Endothelial cell of umbilical vein (primary cell): ENCODE measurements around the gene UCHL1.

Experiments used
- CTCF ChIP-seq, 2 donors: IDR thresholded peaks; 1 replicate in 1 of 2; 2 replicates in 1 of 2; pipeline ENCODE4 v1.5.1; 2011; ENCODE audit warnings: low read length in 2 of 2, mild to moderate bottlenecking in 2 of 2, moderate library complexity in 2 of 2, control low read depth in 1 of 2, inconsistent platforms in 1 of 2, low read depth in 1 of 2; ENCODE audit not compliant: insufficient read depth in 1 of 2; ENCODE audit errors: extremely low read depth in 1 of 2
- EZH2 ChIP-seq: IDR thresholded peaks from 2 replicates; pipeline ENCODE4 v1.6.1; 2012; ENCODE audit warnings: borderline replicate concordance, low read depth, mild to moderate bottlenecking, moderate library complexity, low read length, inconsistent platforms; ENCODE audit not compliant: severe bottlenecking
- FOS ChIP-seq: IDR thresholded peaks from 2 replicates; pipeline ENCODE4 v1.6.1; 2011; ENCODE audit warnings: mild to moderate bottlenecking, low read length, moderate library complexity, borderline replicate concordance; ENCODE audit not compliant: insufficient read depth
- GATA2 ChIP-seq: IDR thresholded peaks from 2 replicates; pipeline ENCODE4 v1.7.0; 2011; ENCODE audit warnings: low read depth, mild to moderate bottlenecking, moderate library complexity, mixed read lengths, low read length; ENCODE audit not compliant: insufficient read length, insufficient read depth
- JUN ChIP-seq: IDR thresholded peaks from 2 replicates; pipeline ENCODE4 v1.6.1; 2011; ENCODE audit warnings: borderline replicate concordance, low read depth; ENCODE audit not compliant: insufficient read length, insufficient read depth
- POLR2A ChIP-seq: IDR thresholded peaks from 2 replicates; pipeline ENCODE4 v1.6.1; 2012; ENCODE audit warnings: low read depth, mild to moderate bottlenecking, control low read depth, low read length
- POLR2AphosphoS5 ChIP-seq: IDR thresholded peaks from 2 replicates; pipeline ENCODE4 v1.6.1; 2012; ENCODE audit warnings: low read depth, mild to moderate bottlenecking, control low read depth, low read length, moderate library complexity; ENCODE audit not compliant: insufficient read depth
- TF ChIP-seq, protein P1 (sequence below): IDR thresholded peaks from 2 replicates; pipeline ENCODE4 v1.6.1; 2011; ENCODE audit not compliant: insufficient read depth, insufficient read length

DNA sequence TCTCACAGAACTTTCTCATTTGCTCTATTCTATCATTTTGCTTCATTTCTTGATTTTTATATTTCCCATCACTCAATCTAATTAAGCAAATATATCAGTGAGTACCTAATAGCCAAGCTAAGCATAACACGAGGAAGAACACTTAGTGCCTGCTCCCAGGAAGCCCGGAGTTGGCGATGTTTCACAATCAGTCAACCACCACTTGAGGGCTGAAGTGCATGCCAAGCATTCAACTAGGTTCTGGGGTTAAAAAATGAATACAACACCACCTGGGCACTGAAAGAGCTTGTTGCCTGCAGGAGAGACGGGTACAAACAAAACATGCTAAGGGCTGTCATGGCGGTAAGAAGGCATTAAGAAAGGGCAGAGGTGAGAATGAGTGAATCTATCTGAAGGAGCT is 47.5 kb downstream of the UCHL1 start:
- no peak for TF ChIP-seq CTCF (IDR thresholded peaks at IDR 0.05; ENCODE audit: extremely low read depth in 1 of 2, insufficient read depth in 1 of 2, low read depth in 1 of 2, low read length in 2 of 2)
- no peak for TF ChIP-seq POLR2A
- no peak for TF ChIP-seq EZH2
- TF ChIP-seq, protein P1, sequence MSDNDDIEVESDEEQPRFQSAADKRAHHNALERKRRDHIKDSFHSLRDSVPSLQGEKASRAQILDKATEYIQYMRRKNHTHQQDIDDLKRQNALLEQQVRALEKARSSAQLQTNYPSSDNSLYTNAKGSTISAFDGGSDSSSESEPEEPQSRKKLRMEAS: no peak
- no peak for TF ChIP-seq FOS
- TF ChIP-seq POLR2AphosphoS5: no peak
- TF ChIP-seq GATA2: no peak
- TF ChIP-seq JUN: no peak
